Lower lobe of right lung (tissue), 2 donors: Measurements from ENCODE around the gene RPS6KA1. TPM values are rescaled to one million over a fixed set of nuclear protein-coding genes. Genes with fewer than 3 reads are reported as not detected.

Experiments
- ATAC-seq, 2 donors: fragments of 200-7000 bp; cut with Tn5 transposase; one replicate each; pipeline ENCODE4 v1.9.1; 2020 to 2022; ENCODE audit warnings: mild to moderate bottlenecking in 2 of 2, moderate library complexity in 2 of 2
- DNase-seq: peaks from one replicate; pipeline ENCODE4 v3.0.0-alpha.2; 2020
- H3K27ac ChIP-seq: fragments of 200-600 bp; one replicate; pipeline ENCODE4 v1.8.0; 2022
- H3K27me3 ChIP-seq: fragments of 200-600 bp; one replicate; pipeline ENCODE4 v1.8.0; 2022; ENCODE audit warnings: low read depth
- H3K36me3 ChIP-seq: fragments of 200-600 bp; one replicate; pipeline ENCODE4 v1.8.0; 2022; ENCODE audit warnings: mild to moderate bottlenecking
- H3K4me1 ChIP-seq: fragments of 200-600 bp; one replicate; pipeline ENCODE4 v1.8.0; 2022
- H3K4me3 ChIP-seq: fragments of 200-600 bp; one replicate; pipeline ENCODE4 v1.8.0; 2022; ENCODE audit warnings: mild to moderate bottlenecking
- H3K9me3 ChIP-seq: fragments of 200-600 bp; one replicate; pipeline ENCODE4 v1.8.0; 2022
- intact Hi-C: fragments of 100-400 bp; cut with DNase I; formaldehyde crosslinking; loops from one replicate; pipeline ENCODE4 v1.11.0; 2022
- total RNA-seq: library from RNA; stranded (reverse); fragmentation: NEBNext Ultra II Directional; extraction: Animal tissue kit (Norgen Biotek cat#: 25700); gene quantifications from one replicate; pipeline ENCODE4 v1.2.1, GENCODE V29; 2021
- TF ChIP-seq, protein P1 (sequence below): fragments of 200-600 bp; IDR thresholded peaks from one replicate; pipeline ENCODE4 v1.8.0; 2022; ENCODE audit warnings: antibody characterized with exemption, mild to moderate bottlenecking
- donor health status: DM: no; HTN: yes; CAD: no; lungs with severe emphysema.

Gene RPS6KA1
- total RNA-seq, 1 donor from 2014 or later = 140 TPM

- intact Hi-C loops = no loop called here
- Histone ChIP-seq H3K27me3 (no peaks in the 10 kb centered on the region), H3K4me1 (peaks cover 47% of the 10 kb centered on the region), H3K9me3 (no peaks in the 10 kb centered on the region), H3K36me3 (peaks cover 38% of the 10 kb centered on the region), H3K4me3 (peak overlapping the region; percentile 57), H3K27ac (peak overlapping the region; percentile 81)
- TF ChIP-seq, protein P1, sequence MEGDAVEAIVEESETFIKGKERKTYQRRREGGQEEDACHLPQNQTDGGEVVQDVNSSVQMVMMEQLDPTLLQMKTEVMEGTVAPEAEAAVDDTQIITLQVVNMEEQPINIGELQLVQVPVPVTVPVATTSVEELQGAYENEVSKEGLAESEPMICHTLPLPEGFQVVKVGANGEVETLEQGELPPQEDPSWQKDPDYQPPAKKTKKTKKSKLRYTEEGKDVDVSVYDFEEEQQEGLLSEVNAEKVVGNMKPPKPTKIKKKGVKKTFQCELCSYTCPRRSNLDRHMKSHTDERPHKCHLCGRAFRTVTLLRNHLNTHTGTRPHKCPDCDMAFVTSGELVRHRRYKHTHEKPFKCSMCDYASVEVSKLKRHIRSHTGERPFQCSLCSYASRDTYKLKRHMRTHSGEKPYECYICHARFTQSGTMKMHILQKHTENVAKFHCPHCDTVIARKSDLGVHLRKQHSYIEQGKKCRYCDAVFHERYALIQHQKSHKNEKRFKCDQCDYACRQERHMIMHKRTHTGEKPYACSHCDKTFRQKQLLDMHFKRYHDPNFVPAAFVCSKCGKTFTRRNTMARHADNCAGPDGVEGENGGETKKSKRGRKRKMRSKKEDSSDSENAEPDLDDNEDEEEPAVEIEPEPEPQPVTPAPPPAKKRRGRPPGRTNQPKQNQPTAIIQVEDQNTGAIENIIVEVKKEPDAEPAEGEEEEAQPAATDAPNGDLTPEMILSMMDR = no peak
- no peak for ATAC-seq
- no peak for DNase-seq
Measured at GRCh38 chr1:26545969-26546323, 16.4 kb downstream of the RPS6KA1 start.

- H3K27ac ChIP-seq = peak overlapping the region; percentile 81
- DNase-seq (peak; percentile 60), ATAC-seq (no peak)
- H3K27me3 ChIP-seq = no peaks in the 10 kb centered on the region
- H3K9me3 ChIP-seq = no peaks in the 10 kb centered on the region
- peak overlapping the region; percentile 57 for H3K4me3 ChIP-seq
- peaks cover 43% of the 10 kb centered on the region for H3K4me1 ChIP-seq
- H3K36me3 ChIP-seq = peaks cover 42% of the 10 kb centered on the region
- intact Hi-C loops = no loop called here
- TF ChIP-seq, protein P1 = no peak
Measured at GRCh38 chr1:26546375-26546774, 16.8 kb downstream of the RPS6KA1 start.

- H3K27me3 ChIP-seq = no peaks in the 10 kb centered on the region
- H3K4me1 ChIP-seq = peaks cover 39% of the 10 kb centered on the region
- ATAC-seq (no peak), DNase-seq (no peak)
- peak overlapping the region; percentile 81 for H3K27ac ChIP-seq
- peak overlapping the region; percentile 57 for H3K4me3 ChIP-seq
- H3K9me3 ChIP-seq = no peaks in the 10 kb centered on the region
- intact Hi-C loops = no loop called here
- peaks cover 47% of the 10 kb centered on the region for H3K36me3 ChIP-seq
- TF ChIP-seq, protein P1 = no peak
Measured at GRCh38 chr1:26546819-26547218, 17.3 kb downstream of the RPS6KA1 start.

GRCh38 chr1:26548841-26549240 is 19.3 kb downstream of the RPS6KA1 start:
- H3K9me3 ChIP-seq = no peaks in the 10 kb centered on the region
- H3K27ac ChIP-seq = no peak overlapping the region
- ATAC-seq (no peak), DNase-seq (no peak)
- H3K4me1 ChIP-seq = peaks cover 28% of the 10 kb centered on the region
- peaks cover 67% of the 10 kb centered on the region for H3K36me3 ChIP-seq
- H3K4me3 ChIP-seq = no peak overlapping the region
- H3K27me3 ChIP-seq = no peaks in the 10 kb centered on the region
- TF ChIP-seq, protein P1 = no peak
- intact Hi-C loops = no loop called here

GRCh38 chr1:26550946-26551345 is 21.4 kb downstream of the RPS6KA1 start:
- no peaks in the 10 kb centered on the region for H3K27me3 ChIP-seq
- intact Hi-C loops = no loop called here
- H3K4me1 ChIP-seq = peaks cover 18% of the 10 kb centered on the region
- no peak overlapping the region for H3K27ac ChIP-seq
- ATAC-seq (no peak), DNase-seq (no peak)
- H3K9me3 ChIP-seq = no peaks in the 10 kb centered on the region
- no peak overlapping the region for H3K4me3 ChIP-seq
- TF ChIP-seq, protein P1 = no peak
- H3K36me3 ChIP-seq = peaks cover 88% of the 10 kb centered on the region

GRCh38 chr1:26552720-26553119 is 23.2 kb downstream of the RPS6KA1 start:
- TF ChIP-seq, protein P1 = no peak
- Histone ChIP-seq H3K4me3 (no peak overlapping the region), H3K9me3 (no peaks in the 10 kb centered on the region), H3K36me3 (peaks cover 89% of the 10 kb centered on the region), H3K4me1 (peaks cover 5% of the 10 kb centered on the region), H3K27me3 (no peaks in the 10 kb centered on the region), H3K27ac (no peak overlapping the region)
- ATAC-seq (no peak), DNase-seq (no peak)
- intact Hi-C loops = no loop called here
